Activated CD4-positive, alpha-beta T cell treated with anti-CD3 and anti-CD28 coated beads, Interleukin-2, amount 10 ng/mL, durations not matched to agents 24 days and 14 days (primary cell): ENCODE measurements around the gene PDIA4. TPM values are rescaled to one million over a fixed set of nuclear protein-coding genes. Genes with fewer than 3 reads are reported as not detected.

Experiments
- DNase-seq: peaks from one replicate; pipeline ENCODE4 v3.0.0; 2022
- H3K27ac Mint-ChIP-seq: one replicate; pipeline ENCODE4 v1.8.0; 2022; ENCODE audit warnings: mild to moderate bottlenecking, mixed read lengths
- H3K27me3 Mint-ChIP-seq: one replicate; pipeline ENCODE4 v1.8.0; 2022; ENCODE audit warnings: mixed read lengths
- H3K36me3 Mint-ChIP-seq: one replicate; pipeline ENCODE4 v1.8.0; 2022; ENCODE audit warnings: low read depth, mild to moderate bottlenecking, mixed read lengths
- H3K4me1 Mint-ChIP-seq: one replicate; pipeline ENCODE4 v1.8.0; 2021; ENCODE audit warnings: mixed read lengths
- H3K4me3 Mint-ChIP-seq: one replicate; pipeline ENCODE4 v1.8.0; 2022; ENCODE audit warnings: mild to moderate bottlenecking, moderate library complexity, mixed read lengths
- H3K9me3 Mint-ChIP-seq: one replicate; pipeline ENCODE4 v1.8.0; 2021; ENCODE audit warnings: mixed read lengths
- intact Hi-C: fragments of 100-400 bp; cut with micrococcal nuclease; formaldehyde crosslinking; loops from one replicate; pipeline ENCODE4 v1.15.1; 2023
- total RNA-seq: library from RNA; stranded (reverse); gene quantifications from 2 replicates; pipeline ENCODE4 v1.2.3, GENCODE V29; 2022

Gene PDIA4
- total RNA-seq, 1 donor from 2014 or later: 138 TPM

DNA sequence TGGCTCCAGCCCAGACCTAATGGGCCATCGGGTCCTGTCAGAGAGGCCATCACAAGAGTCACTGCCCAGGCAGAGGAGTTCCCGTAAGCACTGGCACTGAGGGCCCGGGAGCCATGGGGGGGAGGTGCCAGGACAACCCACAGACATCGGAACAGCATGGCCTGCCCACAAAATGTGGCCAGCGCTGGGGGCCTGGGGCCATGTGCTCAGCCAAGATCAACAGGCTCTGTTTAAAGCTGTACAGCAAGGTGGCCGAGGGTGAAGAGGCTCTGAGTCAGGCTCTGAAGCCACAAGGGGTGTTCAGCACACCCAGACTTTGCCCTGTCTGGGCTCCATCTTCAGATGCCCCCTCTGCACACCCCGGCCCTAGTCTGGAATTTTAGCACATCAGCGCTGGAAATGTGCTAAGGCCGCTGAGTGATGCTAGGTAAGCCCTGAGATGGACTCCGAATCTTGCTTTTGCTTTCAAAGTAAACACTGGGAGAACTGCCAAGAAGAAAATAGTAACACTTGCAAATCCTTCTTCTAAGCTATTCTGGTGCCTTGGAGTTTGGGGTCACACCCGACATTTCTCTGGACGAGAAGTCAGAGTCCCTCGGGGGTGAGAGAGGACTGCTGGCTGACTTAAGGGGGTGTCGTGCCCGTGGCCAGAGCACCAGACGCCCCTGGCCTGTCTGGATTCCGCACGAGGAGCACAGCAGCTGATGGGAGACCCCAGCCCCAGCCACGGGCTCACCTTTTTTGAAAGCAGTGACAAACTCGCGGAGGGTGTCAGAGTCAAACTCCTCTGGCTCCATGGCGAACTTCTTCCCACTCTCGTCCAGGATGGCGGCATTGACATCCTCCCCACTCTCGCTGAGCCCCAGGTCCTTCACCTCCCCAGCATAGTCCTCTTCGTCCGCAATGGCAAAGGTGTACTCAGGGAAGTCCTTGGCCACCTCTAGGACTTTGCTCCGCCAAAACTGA is 23.6 kb downstream of the PDIA4 start:
- Mint-ChIP-seq H3K9me3 (no peaks in the 10 kb centered on the region), H3K27me3 (no peaks in the 10 kb centered on the region), H3K27ac (no peak overlapping the region), H3K4me3 (no peak overlapping the region), H3K36me3 (peaks cover 54% of the 10 kb centered on the region), H3K4me1 (peaks cover 2% of the 10 kb centered on the region)
- intact Hi-C loops: loop anchor here (1.0 kb wide), 2 partner anchors 61 to 86 kb away; partner anchors contain the start of gene ZNF786
- DNase-seq: no peak

GRCh38 chr7:149003560-149004305 is 24.6 kb downstream of the PDIA4 start:
- H3K4me1 Mint-ChIP-seq: peaks cover 2% of the 10 kb centered on the region
- no peaks in the 10 kb centered on the region for H3K9me3 Mint-ChIP-seq
- DNase-seq: no peak
- no peak overlapping the region for H3K4me3 Mint-ChIP-seq
- intact Hi-C loops: no loop called here
- H3K27ac Mint-ChIP-seq: no peak overlapping the region
- H3K27me3 Mint-ChIP-seq: no peaks in the 10 kb centered on the region
- peaks cover 52% of the 10 kb centered on the region for H3K36me3 Mint-ChIP-seq

DNA sequence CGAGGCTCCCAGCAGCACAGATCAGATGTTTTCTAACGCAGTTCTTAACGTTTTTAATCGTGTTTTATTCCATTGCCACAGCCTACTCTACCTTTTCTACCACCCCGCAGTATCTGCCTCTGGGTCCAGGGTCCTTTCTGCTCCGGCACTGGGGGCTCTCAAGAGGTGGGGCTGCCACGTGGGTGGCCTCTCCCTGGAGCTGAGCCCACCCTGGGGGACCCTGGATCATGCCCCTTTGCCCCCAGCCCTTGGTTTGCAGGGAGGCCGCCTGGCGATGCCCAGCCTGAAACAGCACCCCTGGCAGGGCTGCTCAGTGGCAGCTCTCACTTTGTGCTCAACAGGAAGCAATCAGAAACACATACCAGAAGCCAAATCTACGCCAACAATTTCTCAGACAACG is 25.3 kb downstream of the PDIA4 start:
- intact Hi-C loops: no loop called here
- DNase-seq: no peak
- no peak overlapping the region for H3K27ac Mint-ChIP-seq
- peaks cover 2% of the 10 kb centered on the region for H3K4me1 Mint-ChIP-seq
- no peak overlapping the region for H3K4me3 Mint-ChIP-seq
- no peaks in the 10 kb centered on the region for H3K9me3 Mint-ChIP-seq
- no peaks in the 10 kb centered on the region for H3K27me3 Mint-ChIP-seq
- peaks cover 49% of the 10 kb centered on the region for H3K36me3 Mint-ChIP-seq

- intact Hi-C loops: no loop called here
- peaks cover 49% of the 10 kb centered on the region for H3K36me3 Mint-ChIP-seq
- peaks cover 2% of the 10 kb centered on the region for H3K4me1 Mint-ChIP-seq
- H3K27ac Mint-ChIP-seq: no peak overlapping the region
- H3K4me3 Mint-ChIP-seq: no peak overlapping the region
- H3K27me3 Mint-ChIP-seq: no peaks in the 10 kb centered on the region
- H3K9me3 Mint-ChIP-seq: no peaks in the 10 kb centered on the region
- DNase-seq: no peak
These were observed 25.7 kb downstream of the PDIA4 start for GRCh38 chr7:149002604-149003003.

DNA sequence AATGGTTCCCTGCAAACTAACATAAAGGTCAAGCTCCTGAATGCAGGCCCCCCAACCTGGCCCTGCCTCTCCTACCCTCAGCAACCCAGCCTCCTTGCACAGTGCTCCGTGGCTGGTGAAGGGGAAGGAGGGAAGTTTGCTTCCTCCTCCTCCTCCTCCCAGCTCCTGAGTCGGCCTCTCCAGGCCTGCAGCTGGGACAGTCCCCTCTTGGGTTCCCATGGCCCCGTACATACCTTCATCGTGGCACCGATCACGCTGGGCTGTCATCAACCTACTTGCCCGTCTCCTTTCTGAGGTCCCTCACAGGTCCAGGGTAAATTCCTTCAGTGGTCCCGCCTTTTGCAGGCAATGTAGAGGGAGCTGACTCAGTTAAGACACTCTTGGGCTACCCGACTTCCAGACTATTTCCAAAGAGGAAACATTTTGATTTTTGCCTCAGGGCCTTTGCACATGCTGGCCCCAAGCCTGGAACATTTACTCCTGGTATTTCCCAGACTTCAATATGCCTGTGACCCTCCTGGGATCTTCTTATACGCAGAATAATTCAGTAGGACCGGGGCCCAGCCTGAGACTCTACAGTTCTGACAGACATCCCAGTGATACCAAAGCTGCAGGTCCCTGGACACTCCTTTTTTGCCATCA is 26.8 kb downstream of the PDIA4 start:
- peak overlapping the region; percentile 19 for H3K27ac Mint-ChIP-seq
- H3K4me3 Mint-ChIP-seq: no peak overlapping the region
- no peak for DNase-seq
- peaks cover 2% of the 10 kb centered on the region for H3K4me1 Mint-ChIP-seq
- H3K36me3 Mint-ChIP-seq: peaks cover 39% of the 10 kb centered on the region
- H3K27me3 Mint-ChIP-seq: no peaks in the 10 kb centered on the region
- intact Hi-C loops: no loop called here
- H3K9me3 Mint-ChIP-seq: no peaks in the 10 kb centered on the region

- Mint-ChIP-seq H3K36me3 (peaks cover 37% of the 10 kb centered on the region), H3K4me1 (peaks cover 2% of the 10 kb centered on the region), H3K27me3 (no peaks in the 10 kb centered on the region), H3K9me3 (no peaks in the 10 kb centered on the region), H3K27ac (peak overlapping the region; percentile 19), H3K4me3 (no peak overlapping the region)
- intact Hi-C loops: no loop called here
- no peak for DNase-seq
These were observed 27.3 kb downstream of the PDIA4 start for GRCh38 chr7:149000961-149001360.

GRCh38 chr7:148999192-148999591 is 29.1 kb downstream of the PDIA4 start:
- no peak for DNase-seq
- Mint-ChIP-seq H3K27ac (no peak overlapping the region), H3K4me1 (no peaks in the 10 kb centered on the region), H3K36me3 (peaks cover 26% of the 10 kb centered on the region), H3K9me3 (no peaks in the 10 kb centered on the region), H3K27me3 (no peaks in the 10 kb centered on the region), H3K4me3 (no peak overlapping the region)
- intact Hi-C loops: no loop called here

DNA sequence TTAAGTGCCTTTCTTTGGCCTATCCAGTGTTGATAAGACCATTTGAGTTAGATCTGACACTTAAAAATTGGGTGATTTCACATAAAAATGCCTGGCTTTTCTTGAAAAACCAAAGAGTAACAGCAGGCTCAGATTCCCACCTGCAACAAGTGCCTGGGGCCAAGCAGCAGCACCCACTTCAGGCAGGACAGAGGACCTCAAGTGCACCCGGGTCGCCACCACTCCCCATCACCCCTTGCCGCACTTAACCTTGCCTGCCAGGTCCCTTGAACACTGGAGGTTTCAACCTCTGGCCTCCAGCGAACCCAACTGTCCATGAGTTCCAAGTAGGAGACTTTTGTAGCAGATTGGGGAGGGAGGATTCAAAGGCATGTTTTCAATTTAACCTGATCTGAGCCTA is 30.8 kb downstream of the PDIA4 start:
- H3K4me1 Mint-ChIP-seq: no peaks in the 10 kb centered on the region
- no peak overlapping the region for H3K4me3 Mint-ChIP-seq
- no peak overlapping the region for H3K27ac Mint-ChIP-seq
- peaks cover 13% of the 10 kb centered on the region for H3K36me3 Mint-ChIP-seq
- intact Hi-C loops: no loop called here
- H3K9me3 Mint-ChIP-seq: no peaks in the 10 kb centered on the region
- H3K27me3 Mint-ChIP-seq: no peaks in the 10 kb centered on the region
- no peak for DNase-seq

GRCh38 chr7:148994576-148994975 is 33.7 kb downstream of the PDIA4 start:
- H3K36me3 Mint-ChIP-seq: no peaks in the 10 kb centered on the region
- peaks cover 2% of the 10 kb centered on the region for H3K27me3 Mint-ChIP-seq
- intact Hi-C loops: no loop called here
- no peak overlapping the region for H3K27ac Mint-ChIP-seq
- no peak overlapping the region for H3K4me3 Mint-ChIP-seq
- H3K4me1 Mint-ChIP-seq: no peaks in the 10 kb centered on the region
- no peak for DNase-seq
- H3K9me3 Mint-ChIP-seq: no peaks in the 10 kb centered on the region

DNA sequence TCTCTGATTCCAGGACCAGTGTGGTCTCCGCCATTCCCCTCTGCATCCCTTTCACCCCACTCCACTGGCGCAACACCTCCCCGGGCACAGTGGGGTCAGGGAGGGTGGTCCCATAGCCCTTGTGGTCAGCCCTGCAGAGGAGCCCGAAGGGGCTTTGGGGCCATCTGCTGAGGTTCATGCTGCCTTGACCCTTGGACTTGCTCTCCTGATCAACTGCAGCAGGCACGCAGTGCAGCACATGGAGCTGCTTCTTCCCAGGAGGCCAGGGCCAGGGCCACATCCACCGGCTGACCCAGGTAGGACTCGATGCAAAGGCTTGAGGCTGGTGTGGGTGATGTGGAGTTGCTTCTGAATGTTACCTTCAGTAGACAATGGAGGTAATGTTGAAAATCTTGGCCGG is 35.1 kb downstream of the PDIA4 start:
- intact Hi-C loops: no loop called here
- H3K36me3 Mint-ChIP-seq: no peaks in the 10 kb centered on the region
- H3K4me1 Mint-ChIP-seq: peaks cover 1% of the 10 kb centered on the region
- no peak overlapping the region for H3K27ac Mint-ChIP-seq
- H3K9me3 Mint-ChIP-seq: no peaks in the 10 kb centered on the region
- no peak overlapping the region for H3K4me3 Mint-ChIP-seq
- no peak for DNase-seq
- peaks cover 3% of the 10 kb centered on the region for H3K27me3 Mint-ChIP-seq

- no peak for DNase-seq
- Mint-ChIP-seq H3K4me1 (peaks cover 14% of the 10 kb centered on the region), H3K27me3 (peaks cover 7% of the 10 kb centered on the region), H3K36me3 (no peaks in the 10 kb centered on the region), H3K27ac (no peak overlapping the region), H3K9me3 (no peaks in the 10 kb centered on the region), H3K4me3 (no peak overlapping the region)
- intact Hi-C loops: no loop called here
These were observed 36.8 kb downstream of the PDIA4 start for GRCh38 chr7:148991536-148991935.

DNA sequence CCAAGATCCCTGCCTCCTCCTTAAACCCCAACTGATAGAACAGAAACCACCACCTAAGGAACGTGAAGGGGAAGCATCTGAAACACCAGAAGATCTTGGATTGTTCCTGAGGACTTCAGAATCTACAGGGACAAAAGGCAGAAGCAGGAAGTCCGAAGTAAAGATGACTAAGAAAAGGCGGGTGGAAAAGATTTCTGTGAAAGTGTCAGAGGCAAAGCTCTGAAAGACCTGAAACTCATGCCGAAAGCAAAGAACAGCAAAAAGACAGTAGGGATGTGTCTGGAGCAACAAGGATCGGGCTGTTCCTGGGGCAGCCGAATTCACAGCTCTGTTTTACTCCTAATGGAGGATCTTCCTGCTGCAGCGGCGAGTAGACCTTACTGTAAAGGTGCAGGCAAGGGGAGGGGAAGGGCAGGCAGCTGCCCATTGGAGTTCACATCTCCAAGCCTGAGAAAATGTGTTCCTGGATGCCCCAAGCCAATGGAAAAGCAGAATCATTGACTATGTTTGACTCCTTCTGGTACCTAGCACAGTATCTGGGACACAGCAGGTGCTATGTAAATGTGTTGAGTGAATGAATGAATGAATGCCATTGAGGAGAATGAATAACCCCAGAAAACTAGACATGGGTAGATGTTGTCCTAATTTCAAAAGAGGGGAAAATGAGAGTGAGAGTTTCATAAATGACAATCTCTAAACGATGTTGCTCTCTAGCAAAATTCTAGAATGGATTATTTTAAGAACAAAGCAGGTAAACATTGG is 40.4 kb downstream of the PDIA4 start:
- Mint-ChIP-seq H3K36me3 (no peaks in the 10 kb centered on the region), H3K27me3 (peaks cover 23% of the 10 kb centered on the region), H3K27ac (peak overlapping the region; percentile 94), H3K9me3 (no peaks in the 10 kb centered on the region), H3K4me3 (peak overlapping the region; percentile 95), H3K4me1 (peaks cover 39% of the 10 kb centered on the region)
- no peak for DNase-seq
- intact Hi-C loops: loop anchor here (1.0 to 5.0 kb wide), 5 partner anchors 40 to 291 kb away; partner anchors contain the start of genes CUL1, EZH2, PDIA4 and ZNF786
